HFFc6 (cell line): Measurements from ENCODE around the gene CTSG. TPM values are rescaled to one million over a fixed set of nuclear protein-coding genes. Genes with fewer than 3 reads are reported as not detected.

Source experiments
- DNase-seq: peaks from one replicate; pipeline ENCODE4 v3.0.0-alpha.2; 2018
- H3K27ac Mint-ChIP-seq: 2 replicates; pipeline ENCODE4 v1.8.0; 2020; ENCODE audit warnings: mild to moderate bottlenecking, mixed read lengths
- H3K27me3 Mint-ChIP-seq: 2 replicates; pipeline ENCODE4 v1.8.0; 2021; ENCODE audit warnings: mild to moderate bottlenecking, moderate library complexity, mixed read lengths; ENCODE audit not compliant: insufficient read depth
- H3K36me3 Mint-ChIP-seq: 2 replicates; pipeline ENCODE4 v1.8.0; 2021; ENCODE audit warnings: low read depth, mixed read lengths
- H3K4me1 Mint-ChIP-seq: 2 replicates; pipeline ENCODE4 v1.8.0; 2020; ENCODE audit warnings: low read depth, mixed read lengths
- H3K4me3 Mint-ChIP-seq: 2 replicates; pipeline ENCODE4 v1.8.0; 2020; ENCODE audit warnings: mild to moderate bottlenecking, moderate library complexity, mixed read lengths
- H3K9me3 Mint-ChIP-seq: 2 replicates; pipeline ENCODE4 v1.8.0; 2020; ENCODE audit warnings: mild to moderate bottlenecking, mixed read lengths
- CTCF ChIP-seq: fragments of 200-600 bp; sonication (generic); IDR thresholded peaks from 2 replicates; pipeline ENCODE4 v1.5.0; 2021; ENCODE audit warnings: antibody characterized with exemption, mild to moderate bottlenecking
- long read RNA-seq: library from polyadenylated mRNA; unstranded; transcript quantifications from one replicate; pipeline ENCODE4 v2.0.0, GENCODE V29; 2019
- total RNA-seq, 6 experiments: library from RNA; stranded (reverse); fragmentation: NEBNext Ultra II Directional; extraction: Animal tissue kit (Norgen Biotek cat#: 25700); gene quantifications; 2 replicates in 1 of 6; 3 replicates in 5 of 6; pipeline ENCODE4 v1.2.3, GENCODE V29; 2021

Gene CTSG
- total RNA-seq: not detected
- long read RNA-seq: 0 reads

GRCh38 chr14:24576182-24576581 lies at the start of gene CTSG:
CTSG (minus strand) TSS chr14:24576250; CDS start chr14:24576223, 27 bp downstream.
- Mint-ChIP-seq H3K4me1 (no peaks in the 10 kb centered on the region), H3K9me3 (peaks cover 24% of the 10 kb centered on the region), H3K4me3 (no peak within 1 kb of the TSS), H3K36me3 (no peaks in the 10 kb centered on the region), H3K27me3 (no peaks in the 10 kb centered on the region; the same call in 1 of the 2 replicates), H3K27ac (no peak within 1 kb of the TSS)
- no peak for TF ChIP-seq CTCF
- DNase-seq: no peak

GRCh38 chr14:24613747-24614146 lies 37.7 kb upstream of the CTSG start:
- H3K27ac Mint-ChIP-seq: no peak overlapping the region
- no peak for TF ChIP-seq CTCF
- no peak for DNase-seq
- H3K36me3 Mint-ChIP-seq: no peaks in the 10 kb centered on the region
- no peak overlapping the region for H3K4me3 Mint-ChIP-seq
- H3K27me3 Mint-ChIP-seq: no peaks in the 10 kb centered on the region
- no peaks in the 10 kb centered on the region for H3K4me1 Mint-ChIP-seq
- peaks cover 44% of the 10 kb centered on the region for H3K9me3 Mint-ChIP-seq

- no peak overlapping the region for H3K27ac Mint-ChIP-seq
- H3K4me3 Mint-ChIP-seq: no peak overlapping the region
- DNase-seq: no peak
- no peaks in the 10 kb centered on the region for H3K36me3 Mint-ChIP-seq
- no peak for TF ChIP-seq CTCF
- no peaks in the 10 kb centered on the region for H3K4me1 Mint-ChIP-seq
- peaks cover 1% of the 10 kb centered on the region; the same call in 1 of the 2 replicates for H3K27me3 Mint-ChIP-seq
- H3K9me3 Mint-ChIP-seq: peaks cover 46% of the 10 kb centered on the region
These were observed 37.2 kb upstream of the CTSG start for GRCh38 chr14:24613241-24613640.

GRCh38 chr14:24612196-24612595 lies 36.1 kb upstream of the CTSG start:
- H3K4me1 Mint-ChIP-seq: no peaks in the 10 kb centered on the region
- no peak for DNase-seq
- no peak overlapping the region for H3K27ac Mint-ChIP-seq
- no peak for TF ChIP-seq CTCF
- no peaks in the 10 kb centered on the region for H3K36me3 Mint-ChIP-seq
- H3K4me3 Mint-ChIP-seq: no peak overlapping the region
- peaks cover 2% of the 10 kb centered on the region; the same call in 1 of the 2 replicates for H3K27me3 Mint-ChIP-seq
- peaks cover 52% of the 10 kb centered on the region for H3K9me3 Mint-ChIP-seq

- Mint-ChIP-seq H3K4me1 (no peaks in the 10 kb centered on the region), H3K27ac (no peak within 1 kb of the TSS), H3K27me3 (peaks cover 2% of the 10 kb centered on the region; the same call in 1 of the 2 replicates), H3K36me3 (no peaks in the 10 kb centered on the region), H3K4me3 (no peak within 1 kb of the TSS), H3K9me3 (peaks cover 66% of the 10 kb centered on the region)
- no peak for TF ChIP-seq CTCF
- no peak for DNase-seq
These were observed 33.8 kb upstream of the CTSG start, which contains the start of gene GZMH for GRCh38 chr14:24609655-24610344. GZMH (minus strand) TSS chr14:24609685; CDS start chr14:24609613, 72 bp downstream.
